Hematopoietic multipotent progenitor cell treated with erythropoietin and hydrocortisone succinate and interleukin-3 and kit ligand, for 8 days (in vitro differentiated cells): ENCODE measurements around the gene TPCN2.
"Not testable (repeated sequence)": the region's sequence is repeated elsewhere in the genome, so short reads cannot be mapped to it uniquely, and the experiment has no call there.

ENCODE experiments used
- DNase-seq: peaks from one replicate; pipeline ENCODE4 v3.0.0-alpha.2; 2015

The TPCN2 gene

DNA sequence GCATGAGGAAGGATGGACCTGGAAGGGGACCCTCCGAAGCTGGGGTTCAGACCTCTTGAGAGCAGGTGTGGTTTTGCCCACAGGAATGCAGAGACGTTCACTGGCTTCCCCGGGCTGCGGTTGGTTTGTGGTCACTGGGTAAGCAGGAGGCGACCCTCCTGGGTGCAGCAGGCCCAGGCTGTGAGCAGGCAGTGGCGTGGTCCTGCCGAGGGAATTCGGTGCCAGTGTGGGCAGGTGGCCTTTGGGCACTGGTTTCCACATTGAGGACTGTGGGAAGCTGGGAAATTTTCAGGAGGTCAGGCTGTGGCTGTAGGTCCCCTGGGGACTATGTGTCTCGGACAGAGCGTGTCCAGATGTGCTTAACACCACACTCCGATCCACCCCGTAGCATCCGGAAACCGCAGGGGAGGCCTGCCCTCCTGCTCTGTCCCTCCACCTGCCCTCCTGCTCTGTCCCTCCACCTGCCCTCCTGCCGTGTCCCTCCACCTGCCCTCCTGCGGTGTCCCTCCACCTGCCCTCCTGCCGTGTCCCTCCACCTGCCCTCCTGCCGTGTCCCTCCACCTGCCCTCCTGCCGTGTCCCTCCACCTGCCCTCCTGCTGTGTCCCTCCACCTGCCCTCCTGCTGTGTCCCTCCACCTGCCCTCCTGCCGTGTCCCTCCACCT, 27.5 kb downstream of the TPCN2 start:
- DNase-seq = no peak

DNA sequence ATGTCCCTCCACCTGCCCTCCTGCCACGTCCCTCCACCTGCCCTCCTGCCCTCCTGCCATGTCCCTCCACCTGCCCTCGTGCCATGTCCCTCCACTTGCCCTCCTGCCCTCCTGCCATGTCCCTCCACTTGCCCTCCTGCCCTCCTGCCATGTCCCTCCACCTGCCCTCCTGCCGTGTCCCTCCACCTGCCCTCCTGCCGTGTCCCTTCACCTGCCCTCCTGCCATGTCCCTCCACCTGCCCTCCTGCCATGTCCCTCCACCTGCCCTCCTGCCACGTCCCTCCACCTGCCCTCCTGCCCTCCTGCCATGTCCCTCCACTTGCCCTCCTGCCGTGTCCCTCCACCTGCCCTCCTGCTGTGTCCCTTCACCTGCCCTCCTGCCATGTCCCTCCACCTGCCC, 28.2 kb downstream of the TPCN2 start:
- DNase-seq = not testable (repeated sequence)

DNA sequence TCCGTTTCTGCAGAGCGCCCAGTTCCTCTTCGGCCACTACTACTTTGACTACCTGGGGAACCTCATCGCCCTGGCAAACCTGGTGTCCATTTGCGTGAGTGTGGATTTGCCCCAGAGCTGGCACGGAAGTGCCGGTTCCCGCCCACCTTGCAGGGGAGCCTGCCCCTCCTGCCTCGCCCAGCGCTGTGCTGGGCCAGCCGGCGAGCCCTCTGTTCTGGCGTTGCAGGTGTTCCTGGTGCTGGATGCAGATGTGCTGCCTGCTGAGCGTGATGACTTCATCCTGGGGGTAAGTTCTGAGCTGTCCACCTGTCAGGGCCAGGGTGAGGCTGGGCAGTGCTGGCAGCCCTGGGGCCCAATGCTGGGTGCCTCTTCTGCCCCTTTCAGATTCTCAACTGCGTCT, 29.8 kb downstream of the TPCN2 start:
- no peak for DNase-seq

DNA sequence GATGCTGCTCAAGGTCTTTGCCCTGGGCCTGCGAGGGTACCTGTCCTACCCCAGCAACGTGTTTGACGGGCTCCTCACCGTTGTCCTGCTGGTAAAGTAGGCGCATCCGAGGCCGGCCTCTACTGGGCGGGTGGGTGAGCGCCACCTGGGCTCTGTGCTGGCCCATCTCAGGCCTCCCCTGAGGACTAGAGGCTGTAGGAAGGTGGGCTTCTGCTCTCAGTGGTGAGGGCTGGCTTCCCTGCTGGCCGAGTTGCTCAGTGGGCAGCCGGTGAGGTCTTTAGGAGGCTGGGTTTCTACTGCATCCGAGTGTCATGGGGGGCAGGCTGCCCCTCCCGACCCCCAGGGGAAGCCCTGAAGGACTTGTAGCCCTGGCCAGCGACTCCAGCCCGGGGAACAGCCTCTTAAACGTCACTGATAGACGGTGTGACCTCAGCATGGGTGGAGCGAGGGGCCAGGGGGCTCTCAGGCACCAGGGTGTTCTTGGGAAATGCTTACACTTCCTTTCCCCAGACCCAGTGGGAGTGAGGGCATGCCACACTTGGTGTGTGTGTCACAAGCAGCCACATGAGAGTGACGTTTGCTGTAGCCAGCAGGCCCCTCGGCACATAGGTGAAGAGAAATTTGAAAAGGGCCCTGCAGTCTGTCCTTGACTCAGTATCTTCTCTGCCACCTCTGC, 30.3 kb downstream of the TPCN2 start:
- DNase-seq = no peak

DNA sequence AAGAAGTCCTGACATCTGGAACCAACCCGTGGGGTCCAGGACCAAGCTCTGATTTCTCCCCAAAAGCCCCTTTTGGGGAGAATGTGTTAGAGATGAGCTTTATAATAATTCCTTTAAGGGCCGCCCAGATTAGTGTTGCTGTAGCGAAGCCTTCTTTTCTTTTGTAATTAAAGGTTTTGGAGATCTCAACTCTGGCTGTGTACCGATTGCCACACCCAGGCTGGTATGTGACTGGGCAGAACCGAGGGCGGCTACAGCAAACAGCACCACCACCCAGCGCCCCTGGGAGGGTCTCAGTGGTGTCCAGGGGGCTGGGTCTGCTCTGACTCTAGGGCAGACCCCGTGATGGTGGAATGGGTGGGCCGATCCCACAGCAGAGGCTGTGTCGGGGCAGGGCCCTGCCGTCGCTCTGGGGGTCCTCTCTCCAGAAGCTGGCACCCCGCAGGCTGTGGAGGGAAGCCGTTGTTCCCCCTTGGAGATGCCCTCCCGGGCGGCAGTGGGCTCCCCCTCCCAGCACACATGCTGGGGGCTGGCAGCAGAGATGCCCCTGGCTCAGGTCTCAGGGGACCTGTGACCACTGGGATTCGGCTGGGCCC, 31.0 kb downstream of the TPCN2 start:
- no peak for DNase-seq

DNA sequence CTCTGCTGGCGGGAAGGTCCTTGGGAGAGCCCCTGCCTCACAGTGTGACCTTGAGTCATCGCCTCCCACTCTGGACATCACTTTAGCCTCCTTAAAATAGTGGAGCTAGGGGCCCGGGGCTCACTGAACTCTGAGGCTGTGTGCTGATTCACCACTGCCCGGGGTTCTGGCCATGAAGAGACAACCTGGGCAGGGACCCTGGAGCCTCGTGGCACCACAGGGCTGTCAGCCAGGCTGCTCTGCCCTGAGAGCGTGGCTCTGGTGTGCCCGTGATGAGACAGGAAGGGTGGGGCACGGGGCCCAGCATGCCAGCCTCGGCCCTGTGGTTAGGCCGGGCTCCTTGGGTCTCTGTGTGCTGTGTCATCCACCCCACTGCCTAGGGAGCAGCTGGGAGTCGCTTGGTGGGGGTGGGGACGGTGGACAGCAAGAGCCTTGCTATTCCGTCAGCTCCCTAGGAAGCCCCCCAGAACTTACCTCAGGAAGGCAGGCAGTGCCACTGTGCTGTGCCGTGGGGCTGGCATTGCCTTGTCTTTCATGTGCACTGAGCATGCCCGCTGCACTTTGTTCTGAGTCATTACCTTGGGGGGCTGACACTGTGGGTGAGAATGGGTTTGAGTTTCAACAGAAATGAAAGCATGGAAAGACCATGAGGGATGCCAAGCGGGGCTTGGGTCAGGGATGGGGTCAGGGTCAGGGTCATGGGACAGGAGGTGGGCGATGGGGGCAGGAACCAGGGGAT, 31.7 kb downstream of the TPCN2 start:
- peak; percentile 93 for DNase-seq

DNA sequence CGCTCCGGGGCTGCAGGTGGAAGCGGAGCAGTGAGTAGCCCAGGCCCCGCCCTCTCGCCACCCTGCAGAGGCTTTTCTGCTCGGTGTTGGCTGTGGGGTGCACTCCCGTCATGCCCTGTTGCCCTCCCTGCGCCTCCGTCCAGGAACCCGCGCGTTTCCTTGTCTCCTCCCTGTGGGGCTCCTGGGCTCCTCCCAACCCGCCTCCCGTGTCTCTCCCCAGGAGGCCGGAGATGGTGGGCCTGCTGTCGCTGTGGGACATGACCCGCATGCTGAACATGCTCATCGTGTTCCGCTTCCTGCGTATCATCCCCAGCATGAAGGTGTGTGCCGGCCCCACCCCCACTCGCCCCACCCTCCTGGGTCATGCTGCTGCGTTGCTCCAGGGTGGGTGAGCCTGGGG, 32.4 kb downstream of the TPCN2 start:
- DNase-seq = no peak

DNA sequence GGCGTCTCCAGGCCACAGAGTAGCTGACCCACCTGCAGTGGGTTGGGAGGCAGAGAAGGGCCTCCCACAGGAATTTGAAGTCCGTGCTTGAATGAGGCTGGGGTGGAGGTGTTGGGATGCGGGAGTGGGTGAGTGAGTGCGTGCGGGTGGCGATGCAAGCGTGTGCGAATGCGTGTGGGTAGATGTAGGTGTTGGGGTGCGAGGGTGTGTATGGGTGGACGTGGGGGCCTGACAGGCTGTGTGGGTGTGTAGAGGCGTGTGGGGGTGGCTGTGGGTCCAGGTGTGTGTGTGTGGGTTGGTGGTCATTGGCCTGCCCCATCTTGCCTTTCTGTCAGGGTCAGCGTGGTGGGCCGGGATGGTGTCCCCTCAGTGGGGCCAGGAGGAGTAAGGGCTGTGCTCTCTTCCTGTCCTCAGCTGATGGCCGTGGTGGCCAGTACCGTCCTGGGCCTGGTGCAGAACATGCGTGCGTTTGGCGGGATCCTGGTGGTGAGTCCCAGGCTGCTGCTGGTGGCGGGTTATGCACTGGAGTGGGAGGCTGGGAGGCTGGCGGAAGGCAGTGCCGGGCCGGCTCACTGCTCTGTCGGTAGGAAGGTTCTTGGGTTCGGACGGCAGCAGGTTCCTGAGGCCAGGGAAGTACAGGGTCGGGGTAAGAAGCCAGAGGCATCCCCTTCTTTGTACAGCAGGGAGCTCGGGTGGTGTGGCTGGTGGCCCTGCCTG, 35.0 kb downstream of the TPCN2 start:
- DNase-seq = no peak

DNA sequence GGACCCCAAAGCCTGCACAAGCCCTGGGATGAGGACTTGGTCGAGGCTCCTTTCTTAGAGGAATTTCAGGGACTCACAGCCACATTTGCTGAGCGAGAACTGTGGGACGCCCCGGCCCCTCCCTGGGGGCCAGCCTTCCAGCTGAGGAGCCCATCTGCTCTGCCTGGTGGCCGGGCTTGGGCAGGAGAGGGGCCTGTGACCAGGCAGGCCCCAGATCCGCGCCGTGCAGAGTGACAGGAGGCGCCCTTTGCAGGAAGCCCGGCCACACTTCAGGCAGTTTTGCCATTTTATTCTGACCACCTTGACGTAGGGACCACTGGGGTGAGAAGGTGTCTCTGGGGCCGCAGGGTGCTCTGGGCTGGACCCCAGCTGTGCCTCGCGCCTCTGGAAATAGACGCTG, 35.6 kb downstream of the TPCN2 start:
- no peak for DNase-seq

DNA sequence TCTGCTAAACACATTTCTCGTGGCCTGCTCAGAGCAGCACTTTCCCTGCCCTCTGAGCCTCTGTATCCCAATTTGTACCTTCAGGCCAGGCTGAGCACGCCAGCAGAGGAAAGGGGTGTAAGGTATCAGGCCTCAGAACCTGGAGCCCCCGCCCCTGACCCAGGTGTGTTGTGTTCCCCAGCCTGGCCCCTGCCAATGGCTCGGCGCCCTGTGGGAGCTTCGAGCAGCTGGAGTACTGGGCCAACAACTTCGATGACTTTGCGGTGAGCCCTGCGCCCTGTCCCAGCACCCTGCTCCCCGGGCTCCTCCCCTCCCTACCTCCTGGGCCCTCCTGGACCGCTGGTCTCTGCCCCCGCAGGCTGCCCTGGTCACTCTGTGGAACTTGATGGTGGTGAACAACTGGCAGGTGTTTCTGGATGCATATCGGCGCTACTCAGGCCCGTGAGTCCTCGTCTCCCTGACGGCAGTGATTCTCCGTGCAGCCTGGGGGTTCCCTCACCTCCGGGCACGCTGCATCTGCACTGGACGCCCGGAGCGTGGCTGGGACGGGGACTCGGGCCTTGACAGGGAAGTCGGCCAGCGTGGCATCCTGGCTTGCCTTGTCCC, 36.9 kb downstream of the TPCN2 start:
- DNase-seq = no peak

DNA sequence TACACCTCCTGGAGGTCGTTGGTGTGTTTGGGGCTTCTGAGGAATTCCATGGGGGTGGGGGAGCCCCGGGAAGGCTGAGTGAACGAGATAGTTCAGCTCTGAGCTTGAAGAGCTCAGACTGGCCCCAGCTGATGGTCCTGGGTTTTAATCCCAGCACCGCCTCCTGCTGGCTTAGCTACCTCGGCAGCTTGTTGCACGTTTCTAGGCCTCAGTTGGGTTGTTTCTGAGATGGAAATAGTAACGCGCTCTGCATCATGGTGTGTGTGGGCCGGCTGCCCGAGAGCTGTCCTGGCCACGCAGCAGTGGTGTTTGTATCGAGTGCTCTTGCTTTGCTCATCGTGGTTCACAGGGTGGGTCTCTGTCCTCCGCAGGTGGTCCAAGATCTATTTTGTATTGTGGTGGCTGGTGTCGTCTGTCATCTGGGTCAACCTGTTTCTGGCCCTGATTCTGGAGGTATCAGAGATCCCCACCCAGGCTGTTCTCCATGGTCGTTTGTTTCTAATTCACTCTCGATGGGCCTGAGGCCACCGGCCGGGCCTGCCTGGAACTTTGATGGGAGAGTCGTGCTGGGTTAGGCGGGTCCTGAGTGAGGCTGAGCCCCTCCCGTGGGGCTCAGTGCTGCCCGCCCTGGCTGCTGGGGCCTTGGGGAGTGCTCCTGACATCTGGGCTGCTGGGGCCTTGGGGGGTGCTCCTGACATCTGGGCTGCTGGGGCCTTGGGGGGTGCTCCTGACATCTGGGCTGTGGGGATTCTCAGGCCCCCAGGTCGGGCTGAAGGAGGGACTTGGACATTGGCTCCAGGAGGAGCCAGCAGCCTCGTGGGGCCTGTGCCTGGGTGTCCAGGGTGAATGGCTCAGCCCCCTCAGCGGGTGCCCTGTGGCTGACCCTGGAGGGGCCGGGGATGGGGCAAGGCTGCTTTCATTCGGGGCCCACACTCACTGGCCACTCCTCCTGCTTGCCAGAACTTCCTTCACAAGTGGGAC, 37.7 kb downstream of the TPCN2 start:
- DNase-seq = peak; percentile 27

DNA sequence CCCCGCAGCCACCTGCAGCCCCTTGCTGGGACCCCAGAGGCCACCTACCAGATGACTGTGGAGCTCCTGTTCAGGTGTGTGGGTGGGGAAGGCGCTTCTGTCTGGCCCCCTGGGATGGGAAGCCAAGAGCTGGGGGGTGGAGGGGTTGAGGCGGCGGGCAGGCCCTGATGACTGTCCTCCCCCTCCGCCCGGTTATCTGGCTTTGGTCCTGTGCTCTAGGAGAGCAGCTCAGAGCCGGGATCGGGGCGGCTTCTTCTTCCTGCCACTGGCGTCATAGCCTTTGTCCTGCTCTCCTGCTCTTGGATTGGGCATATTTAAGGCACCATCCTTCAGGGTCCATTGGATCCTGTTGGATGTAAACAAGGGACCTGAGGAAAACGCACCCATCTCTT, 38.4 kb downstream of the TPCN2 start:
- no peak for DNase-seq

DNA sequence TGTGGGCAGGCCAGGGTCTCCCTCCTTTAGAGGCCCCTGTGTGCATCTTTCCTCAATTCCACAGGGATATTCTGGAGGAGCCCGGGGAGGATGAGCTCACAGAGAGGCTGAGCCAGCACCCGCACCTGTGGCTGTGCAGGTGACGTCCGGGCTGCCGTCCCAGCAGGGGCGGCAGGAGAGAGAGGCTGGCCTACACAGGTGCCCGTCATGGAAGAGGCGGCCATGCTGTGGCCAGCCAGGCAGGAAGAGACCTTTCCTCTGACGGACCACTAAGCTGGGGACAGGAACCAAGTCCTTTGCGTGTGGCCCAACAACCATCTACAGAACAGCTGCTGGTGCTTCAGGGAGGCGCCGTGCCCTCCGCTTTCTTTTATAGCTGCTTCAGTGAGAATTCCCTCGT, 39.1 kb downstream of the TPCN2 start:
- no peak for DNase-seq

DNA sequence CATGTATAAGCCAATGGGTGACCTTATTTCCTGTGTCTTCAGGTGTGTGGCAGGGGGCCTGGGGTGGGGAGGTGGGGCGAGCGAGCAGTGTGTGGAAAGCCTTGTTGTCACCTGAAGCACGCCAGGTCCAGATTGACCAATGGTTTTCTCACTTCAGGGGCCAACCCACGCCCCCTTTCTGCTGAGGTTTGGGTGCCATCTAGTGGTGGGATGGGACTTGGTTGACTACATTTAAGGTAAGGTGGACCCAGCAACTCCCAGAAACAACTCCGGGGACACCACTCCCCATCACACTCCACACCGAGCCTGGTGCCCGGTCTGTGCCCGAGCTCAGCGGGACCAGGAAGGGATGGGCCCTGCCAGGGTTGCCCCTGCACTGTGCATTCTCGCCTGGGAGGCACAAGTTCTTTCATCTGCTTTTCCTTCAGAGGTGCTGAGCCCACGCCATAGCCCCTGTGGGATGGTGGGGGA, 40.0 kb downstream of the TPCN2 start:
- peak; percentile 86 for DNase-seq

DNA sequence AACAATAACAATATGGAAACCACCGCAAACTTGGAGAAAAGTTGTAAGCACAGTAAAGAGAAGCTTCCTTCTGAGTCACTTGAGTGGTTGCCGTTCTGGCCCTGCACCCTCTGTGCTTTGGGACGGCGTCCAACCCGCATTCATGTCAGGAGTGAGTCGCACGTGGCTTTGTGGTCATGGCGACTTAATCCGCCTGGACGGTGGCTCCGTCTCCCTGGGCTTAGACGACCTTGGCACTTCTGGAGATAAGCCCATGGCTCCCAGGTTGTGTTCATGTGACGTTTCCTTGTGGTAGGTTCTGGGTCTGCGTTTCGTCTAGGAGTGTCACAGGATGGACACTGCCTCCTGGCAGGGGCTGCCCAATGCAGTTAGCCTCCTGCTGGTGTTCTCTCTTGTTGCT, 40.5 kb downstream of the TPCN2 start:
- peak; percentile 89 for DNase-seq

DNA sequence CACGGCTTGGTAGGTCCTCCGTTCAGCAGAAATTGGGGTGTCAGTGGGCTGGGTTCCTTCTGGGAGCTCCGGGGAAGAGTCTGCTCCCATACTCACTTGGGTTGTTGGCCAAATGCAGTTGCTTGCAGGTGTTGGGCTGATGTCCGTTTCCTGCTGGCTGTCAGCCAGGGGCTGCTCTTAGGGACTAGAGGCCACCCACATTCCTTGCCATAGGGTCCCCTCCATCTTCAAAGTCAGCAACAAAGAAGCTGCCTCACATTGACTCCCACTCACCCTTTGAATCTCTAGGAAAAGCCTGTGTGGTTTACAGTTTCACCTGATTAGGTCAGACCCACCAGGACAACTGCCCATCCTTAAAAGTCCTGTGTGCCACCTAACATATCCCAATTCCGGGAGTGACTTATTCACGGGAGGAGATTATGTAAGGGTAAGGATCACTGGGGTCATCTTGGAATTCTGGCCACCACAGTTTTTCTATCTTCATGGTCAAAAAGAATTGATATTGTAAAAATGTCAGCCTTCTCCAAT, 43.0 kb downstream of the TPCN2 start:
- DNase-seq = no peak

DNA sequence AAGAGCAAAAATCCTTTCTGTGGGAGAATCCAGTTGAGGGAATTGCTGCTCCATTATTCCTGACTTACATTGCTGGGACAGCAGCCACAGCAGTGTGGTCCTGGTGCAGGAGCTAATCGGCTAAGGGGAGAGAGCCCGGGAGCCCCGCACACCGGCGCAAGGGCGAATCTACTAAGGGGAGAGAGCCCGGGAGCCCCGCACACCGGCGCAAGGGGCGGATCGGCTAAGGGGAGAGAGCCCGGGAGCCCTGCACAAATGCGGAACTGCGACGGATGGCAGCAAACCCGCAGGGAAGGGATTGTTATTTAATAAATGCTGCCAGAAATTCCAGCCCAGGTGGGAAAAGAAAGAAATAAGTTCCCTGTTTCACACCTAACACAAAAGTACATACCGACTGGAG, 43.5 kb downstream of the TPCN2 start:
- no peak for DNase-seq

DNA sequence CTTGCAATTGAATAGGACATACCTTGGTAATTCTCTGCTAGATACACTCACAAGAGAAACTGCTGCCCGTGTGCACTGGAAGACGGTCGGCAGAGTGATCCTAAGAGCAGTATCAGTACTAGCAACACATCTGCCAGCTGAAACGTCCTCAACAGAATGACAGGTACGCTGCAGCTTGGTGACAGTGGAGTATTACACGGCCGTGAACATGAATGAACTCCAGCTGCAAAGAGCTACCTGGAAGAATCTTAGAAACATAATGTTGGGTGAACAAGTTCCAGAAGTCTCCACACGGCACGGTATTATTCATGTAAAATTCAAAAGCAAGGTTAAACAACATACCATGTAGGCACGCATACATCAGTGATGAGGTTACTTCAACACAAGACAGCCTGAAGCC, 44.4 kb downstream of the TPCN2 start:
- no peak for DNase-seq

DNA sequence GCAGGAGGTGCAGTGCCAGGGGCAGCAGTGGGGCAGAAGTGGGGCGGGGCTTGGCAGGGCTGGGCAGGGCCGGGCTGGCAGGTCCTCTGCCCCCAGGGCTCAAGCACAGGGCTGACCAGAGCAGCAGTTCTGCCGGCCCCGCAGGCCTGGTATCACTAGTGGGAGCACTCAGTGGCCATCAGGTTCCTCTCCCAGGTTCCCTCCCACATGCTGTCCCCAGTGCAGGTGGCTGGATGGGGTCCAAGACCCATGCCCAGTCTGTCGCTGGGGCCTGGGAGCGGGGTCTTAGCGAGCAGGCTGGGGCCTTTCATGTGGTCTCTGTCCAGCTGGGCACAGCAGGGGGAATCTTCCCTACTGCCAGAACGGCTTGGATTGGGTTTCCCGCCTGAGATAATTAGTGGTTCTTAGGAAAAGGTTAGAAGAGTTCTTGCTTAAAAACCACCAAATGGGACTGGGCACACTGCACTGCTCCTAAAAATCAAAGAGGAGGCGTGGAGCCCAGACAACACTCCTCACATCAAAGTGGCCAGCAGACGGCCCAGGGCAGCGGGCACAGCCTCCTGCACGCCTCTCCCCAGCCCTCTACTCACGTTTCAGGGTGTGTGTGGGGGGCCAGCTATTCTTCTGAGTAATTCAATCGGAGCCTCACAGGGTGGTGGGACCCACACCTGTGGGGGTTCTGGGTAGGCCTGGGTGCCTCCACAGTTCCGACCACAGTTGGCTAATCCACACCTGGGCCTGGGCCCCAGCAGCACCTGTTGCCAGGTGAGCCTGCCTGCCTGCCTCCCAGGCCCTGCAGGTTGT, 45.6 kb downstream of the TPCN2 start:
- no peak for DNase-seq

DNA sequence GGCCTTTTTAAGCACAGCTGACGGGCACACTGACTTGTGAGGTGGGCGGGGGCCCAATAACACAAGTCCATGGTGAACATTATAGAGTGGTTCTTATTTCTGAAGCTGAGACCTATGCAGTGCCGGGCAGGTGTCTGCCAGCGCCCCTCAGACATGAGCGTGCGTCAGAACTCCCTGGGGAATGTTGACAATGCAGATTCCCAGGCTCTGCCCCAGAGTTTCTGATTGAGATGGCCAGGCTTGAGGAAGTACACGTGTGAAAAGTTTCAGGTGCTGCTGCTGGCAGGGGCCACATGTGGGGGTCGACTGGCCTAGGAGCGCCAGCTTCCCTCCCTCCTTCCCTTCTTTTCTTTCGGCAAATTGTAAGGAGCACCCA, 46.2 kb downstream of the TPCN2 start:
- no peak for DNase-seq
